Loucy (cell line): Measurements from ENCODE around the gene OSGEP.

Experiments used
- H2AFZ ChIP-seq: fragments of 200-600 bp; sonication (generic); 2 replicates; pipeline ENCODE4 v1.6.0; 2016; ENCODE audit warnings: antibody characterized with exemption, mild to moderate bottlenecking, low read length, moderate library complexity
- H3F3A ChIP-seq: fragments of 200-600 bp; 2 replicates; pipeline ENCODE4 v1.6.0; 2016; ENCODE audit warnings: antibody characterized with exemption, low read depth, mild to moderate bottlenecking
- H3K27me3 ChIP-seq: fragments of 200-600 bp; sonication (generic); 2 replicates; pipeline ENCODE4 v1.6.1; 2014; ENCODE audit warnings: low read length, mild to moderate bottlenecking; ENCODE audit not compliant: insufficient read depth, poor library complexity, severe bottlenecking
- H3K36me3 ChIP-seq: fragments of 200-600 bp; sonication (generic); 2 replicates; pipeline ENCODE4 v1.6.1; 2016; ENCODE audit warnings: low read length; ENCODE audit not compliant: insufficient read depth
- H3K4me1 ChIP-seq: fragments of 200-600 bp; sonication (generic); 2 replicates; pipeline ENCODE4 v1.5.1; 2014; ENCODE audit warnings: low read length, mild to moderate bottlenecking; ENCODE audit not compliant: insufficient read depth, poor library complexity, severe bottlenecking
- H3K4me2 ChIP-seq: fragments of 200-600 bp; sonication (generic); 2 replicates; pipeline ENCODE4 v1.6.0; 2014; ENCODE audit warnings: antibody characterized with exemption, low read length, low read depth, mild to moderate bottlenecking; ENCODE audit not compliant: poor library complexity, severe bottlenecking
- H3K4me3 ChIP-seq: fragments of 200-600 bp; sonication (generic); 2 replicates; pipeline ENCODE4 v1.5.1; 2014; ENCODE audit warnings: low read length, mild to moderate bottlenecking, mixed read lengths; ENCODE audit not compliant: poor library complexity, severe bottlenecking
- H3K79me2 ChIP-seq: fragments of 200-600 bp; sonication (generic); 2 replicates; pipeline ENCODE4 v1.6.1; 2014; ENCODE audit warnings: low read length; ENCODE audit not compliant: insufficient read depth
- H3K9ac ChIP-seq: fragments of 200-600 bp; sonication (generic); 2 replicates; pipeline ENCODE4 v1.6.0; 2014; ENCODE audit warnings: mild to moderate bottlenecking, low read depth, low read length, moderate library complexity; ENCODE audit not compliant: poor library complexity, severe bottlenecking
- H3K9me2 ChIP-seq: fragments of 200-600 bp; sonication (generic); replicated peaks from 2 replicates; pipeline ENCODE4 v1.6.1; 2016; ENCODE audit warnings: low read depth, low read length, mixed read lengths
- H3K9me3 ChIP-seq: fragments of 200-600 bp; sonication (generic); 2 replicates; pipeline ENCODE4 v1.6.1; 2014; ENCODE audit warnings: mild to moderate bottlenecking, antibody characterized with exemption, low read length, low read depth; ENCODE audit not compliant: insufficient read depth
- H4K20me1 ChIP-seq: fragments of 200-600 bp; sonication (generic); 2 replicates; pipeline ENCODE4 v1.6.0; 2014; ENCODE audit warnings: antibody characterized with exemption, low read length, mild to moderate bottlenecking; ENCODE audit not compliant: insufficient read depth, poor library complexity, severe bottlenecking
- CTCF ChIP-seq: fragments of 200-600 bp; sonication (generic); conservative IDR thresholded peaks from 2 replicates; pipeline ENCODE4 v1.5.1; 2014; ENCODE audit warnings: mild to moderate bottlenecking, antibody characterized with exemption, low read length
- EZH2phosphoT487 ChIP-seq: fragments of 200-600 bp; IDR thresholded peaks from 2 replicates; pipeline ENCODE4 v1.6.1; 2018; ENCODE audit warnings: antibody characterized with exemption, mild to moderate bottlenecking, moderate library complexity, borderline replicate concordance

OSGEP gene

GRCh38 chr14:20478894-20479293 is 24.3 kb upstream of the OSGEP start:
- no peaks in the 10 kb centered on the region for H3K9me2 ChIP-seq
- H3K4me1 ChIP-seq, result peaks cover 31% of the 10 kb centered on the region

GRCh38 chr14:20477211-20477876 is 22.7 kb upstream of the OSGEP start:
- no peak for TF ChIP-seq CTCF
- peaks cover 40% of the 10 kb centered on the region for H3K79me2 ChIP-seq
- peak overlapping the region; percentile 43 for H3K9ac ChIP-seq
- H3K36me3 ChIP-seq, result peaks cover 43% of the 10 kb centered on the region
- no peaks in the 10 kb centered on the region for H3K27me3 ChIP-seq
- H3K9me3 ChIP-seq, result no peaks in the 10 kb centered on the region
- H3F3A ChIP-seq, result peaks cover 24% of the 10 kb centered on the region
- H3K4me3 ChIP-seq, result peak overlapping the region; percentile 37
- H3K9me2 ChIP-seq, result no peaks in the 10 kb centered on the region
- peaks cover 22% of the 10 kb centered on the region for H4K20me1 ChIP-seq
- H3K4me1 ChIP-seq, result peaks cover 43% of the 10 kb centered on the region
- H3K4me2 ChIP-seq, result peak overlapping the region; percentile 58
- no peak overlapping the region for H2AFZ ChIP-seq

More at GRCh38 chr14:20478894-20479293, 24.3 kb upstream of the OSGEP start:
- Histone ChIP-seq H3K79me2 (peaks cover 24% of the 10 kb centered on the region), H4K20me1 (peaks cover 11% of the 10 kb centered on the region), H3K4me3 (no peak overlapping the region), H3K4me2 (no peak overlapping the region), H3K36me3 (peaks cover 33% of the 10 kb centered on the region), H3K27me3 (no peaks in the 10 kb centered on the region), H3K9me3 (no peaks in the 10 kb centered on the region), H2AFZ (no peak overlapping the region), H3K9ac (peak overlapping the region; percentile 43), H3F3A (peaks cover 24% of the 10 kb centered on the region)
- no peak for TF ChIP-seq EZH2phosphoT487
- TF ChIP-seq CTCF, result no peak

GRCh38 chr14:20476776-20477175 is 22.2 kb upstream of the OSGEP start:
- peaks cover 24% of the 10 kb centered on the region for H3F3A ChIP-seq
- peak overlapping the region; percentile 43 for H3K9ac ChIP-seq
- H2AFZ ChIP-seq, result no peak overlapping the region
- peaks cover 43% of the 10 kb centered on the region for H3K36me3 ChIP-seq
- H3K79me2 ChIP-seq, result peaks cover 45% of the 10 kb centered on the region
- no peaks in the 10 kb centered on the region for H3K9me2 ChIP-seq
- peak overlapping the region; percentile 37 for H3K4me3 ChIP-seq
- no peak for TF ChIP-seq EZH2phosphoT487
- no peak for TF ChIP-seq CTCF
- peaks cover 28% of the 10 kb centered on the region for H4K20me1 ChIP-seq
- peaks cover 48% of the 10 kb centered on the region for H3K4me1 ChIP-seq
- peak overlapping the region; percentile 58 for H3K4me2 ChIP-seq
- no peaks in the 10 kb centered on the region for H3K27me3 ChIP-seq
- H3K9me3 ChIP-seq, result no peaks in the 10 kb centered on the region
